ENCODE results near the gene NPIPB6. TPM values are rescaled to one million over a fixed set of nuclear protein-coding genes. Genes with fewer than 3 reads are reported as not detected.

The NPIPB6 gene
- total and polyA plus RNA-seq, 2 experiments from 2014 or later: 1.5 to 1.8 TPM

DNA sequence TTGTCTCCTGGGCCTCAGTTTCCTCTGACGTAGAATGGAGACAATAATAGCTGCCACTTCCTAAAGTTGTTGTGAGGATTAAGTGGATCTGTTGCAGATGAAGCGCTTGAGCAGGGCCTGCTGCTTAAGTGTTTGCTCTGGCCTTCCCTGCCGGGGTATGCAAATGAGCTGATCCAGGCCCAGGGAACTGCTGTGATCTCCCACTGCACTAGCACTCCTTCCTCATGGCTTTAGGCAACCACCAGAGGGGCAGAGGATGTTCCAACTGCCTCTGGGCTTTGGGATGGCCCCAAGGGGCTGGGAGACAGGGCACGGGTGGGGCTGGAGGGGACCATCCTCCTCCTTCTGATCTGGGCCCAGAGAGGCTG is 64.8 kb downstream of the NPIPB6 start (continued):
- TF ChIP-seq EZH2 (IDR thresholded peaks at IDR 0.05; ENCODE audit: low read depth, unreplicated experiment) (no peak), CREB1 (CRISPR knock-in tag; IDR thresholded peaks at IDR 0.05; ENCODE audit: low read depth) (no peak)

- ATAC-seq (peak; percentile 9), DNase-seq (ENCODE audit: low spot score) (peak; percentile 27)
- peaks cover 19% of the 10 kb centered on the region for H3K27me3 Mint-ChIP-seq (ENCODE audit: insufficient read depth, low read depth, poor library complexity)
- peaks cover 7% of the 10 kb centered on the region; the same call in 1 of the 2 replicates for H3K36me3 ChIP-seq (ENCODE audit: insufficient read depth)
- H3K4me3 Mint-ChIP-seq: peak overlapping the region; percentile 24; the same call in 1 of the 3 replicates
- H4K20me1 ChIP-seq (replicated peaks; ENCODE audit: insufficient read depth): peaks cover 53% of the 10 kb centered on the region
- H3K36me3 Mint-ChIP-seq (ENCODE audit: low read depth): peaks cover 49% of the 10 kb centered on the region
- 0 out of 2 replicates have a peak, but pooled peaks cover 13% of the 10 kb centered on the region for H3F3A ChIP-seq (replicated peaks; ENCODE audit: low read depth)
- H3K4me2 ChIP-seq: peak overlapping the region; percentile 55; the same call in 1 of the 2 replicates
- H3K4me3 ChIP-seq: no peak overlapping the region
- no peaks in the 10 kb centered on the region for H3K27me3 ChIP-seq (ENCODE audit: insufficient read depth)
- no peaks in the 10 kb centered on the region for H3K9me3 Mint-ChIP-seq
- H3K79me2 ChIP-seq (replicated peaks; ENCODE audit: insufficient read depth): peaks cover 94% of the 10 kb centered on the region
- peaks cover 17% of the 10 kb centered on the region for H3K4me1 ChIP-seq (ENCODE audit: insufficient read depth)
- peaks cover 46% of the 10 kb centered on the region for H3K4me1 Mint-ChIP-seq
- no peak for TF ChIP-seq STAT1 (IDR thresholded peaks at IDR 0.05; ENCODE audit: unreplicated experiment)
- no peak for TF ChIP-seq JUNB (IDR thresholded peaks at IDR 0.05; ENCODE audit: unreplicated experiment)
- TF ChIP-seq, protein P1, sequence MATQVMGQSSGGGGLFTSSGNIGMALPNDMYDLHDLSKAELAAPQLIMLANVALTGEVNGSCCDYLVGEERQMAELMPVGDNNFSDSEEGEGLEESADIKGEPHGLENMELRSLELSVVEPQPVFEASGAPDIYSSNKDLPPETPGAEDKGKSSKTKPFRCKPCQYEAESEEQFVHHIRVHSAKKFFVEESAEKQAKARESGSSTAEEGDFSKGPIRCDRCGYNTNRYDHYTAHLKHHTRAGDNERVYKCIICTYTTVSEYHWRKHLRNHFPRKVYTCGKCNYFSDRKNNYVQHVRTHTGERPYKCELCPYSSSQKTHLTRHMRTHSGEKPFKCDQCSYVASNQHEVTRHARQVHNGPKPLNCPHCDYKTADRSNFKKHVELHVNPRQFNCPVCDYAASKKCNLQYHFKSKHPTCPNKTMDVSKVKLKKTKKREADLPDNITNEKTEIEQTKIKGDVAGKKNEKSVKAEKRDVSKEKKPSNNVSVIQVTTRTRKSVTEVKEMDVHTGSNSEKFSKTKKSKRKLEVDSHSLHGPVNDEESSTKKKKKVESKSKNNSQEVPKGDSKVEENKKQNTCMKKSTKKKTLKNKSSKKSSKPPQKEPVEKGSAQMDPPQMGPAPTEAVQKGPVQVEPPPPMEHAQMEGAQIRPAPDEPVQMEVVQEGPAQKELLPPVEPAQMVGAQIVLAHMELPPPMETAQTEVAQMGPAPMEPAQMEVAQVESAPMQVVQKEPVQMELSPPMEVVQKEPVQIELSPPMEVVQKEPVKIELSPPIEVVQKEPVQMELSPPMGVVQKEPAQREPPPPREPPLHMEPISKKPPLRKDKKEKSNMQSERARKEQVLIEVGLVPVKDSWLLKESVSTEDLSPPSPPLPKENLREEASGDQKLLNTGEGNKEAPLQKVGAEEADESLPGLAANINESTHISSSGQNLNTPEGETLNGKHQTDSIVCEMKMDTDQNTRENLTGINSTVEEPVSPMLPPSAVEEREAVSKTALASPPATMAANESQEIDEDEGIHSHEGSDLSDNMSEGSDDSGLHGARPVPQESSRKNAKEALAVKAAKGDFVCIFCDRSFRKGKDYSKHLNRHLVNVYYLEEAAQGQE (IDR thresholded peaks at IDR 0.05; ENCODE audit: unreplicated experiment): peak; percentile 65
- peak overlapping the region; percentile 69; the same call in 1 of the 2 replicates for H3K27ac ChIP-seq (ENCODE audit: low read depth)
- peak overlapping the region; percentile 61; the same call in 1 of the 2 replicates for H3K27ac Mint-ChIP-seq
- H3K9me2 ChIP-seq (ENCODE audit: insufficient read depth): no peaks in the 10 kb centered on the region
- H2AFZ ChIP-seq: no peak overlapping the region
Observed at GRCh38 chr16:28297784-28298510, 65.4 kb downstream of the NPIPB6 start.

- no peak for DNase-seq (ENCODE audit: low spot score)
- peaks cover 94% of the 10 kb centered on the region for H3K79me2 ChIP-seq (replicated peaks; ENCODE audit: insufficient read depth)
- Mint-ChIP-seq H3K4me3 (no peak overlapping the region), H3K36me3 (ENCODE audit: low read depth) (peaks cover 44% of the 10 kb centered on the region), H3K9me3 (no peaks in the 10 kb centered on the region), H3K27ac (no peak overlapping the region), H3K27me3 (ENCODE audit: insufficient read depth, low read depth, poor library complexity) (peaks cover 22% of the 10 kb centered on the region), H3K4me1 (peaks cover 46% of the 10 kb centered on the region)
- H2AFZ ChIP-seq: no peak overlapping the region
- no peaks in the 10 kb centered on the region for H3K9me2 ChIP-seq (ENCODE audit: insufficient read depth)
- no peaks in the 10 kb centered on the region for H3K27me3 ChIP-seq (ENCODE audit: insufficient read depth)
- peak overlapping the region; percentile 69; the same call in 1 of the 2 replicates for H3K27ac ChIP-seq (ENCODE audit: low read depth)
- no peak for ATAC-seq
- H3F3A ChIP-seq (replicated peaks; ENCODE audit: low read depth): 0 out of 2 replicates have a peak, but pooled peaks cover 13% of the 10 kb centered on the region
- H3K4me3 ChIP-seq: no peak overlapping the region
- peaks cover 17% of the 10 kb centered on the region for H3K4me1 ChIP-seq (ENCODE audit: insufficient read depth)
- H3K36me3 ChIP-seq (ENCODE audit: insufficient read depth): peaks cover 7% of the 10 kb centered on the region; the same call in 1 of the 2 replicates
- H4K20me1 ChIP-seq (replicated peaks; ENCODE audit: insufficient read depth): peaks cover 48% of the 10 kb centered on the region
- 0 out of 2 replicates have a peak overlapping the region, but pooled peaks have one; percentile 55 for H3K4me2 ChIP-seq
- TF ChIP-seq, protein P2, sequence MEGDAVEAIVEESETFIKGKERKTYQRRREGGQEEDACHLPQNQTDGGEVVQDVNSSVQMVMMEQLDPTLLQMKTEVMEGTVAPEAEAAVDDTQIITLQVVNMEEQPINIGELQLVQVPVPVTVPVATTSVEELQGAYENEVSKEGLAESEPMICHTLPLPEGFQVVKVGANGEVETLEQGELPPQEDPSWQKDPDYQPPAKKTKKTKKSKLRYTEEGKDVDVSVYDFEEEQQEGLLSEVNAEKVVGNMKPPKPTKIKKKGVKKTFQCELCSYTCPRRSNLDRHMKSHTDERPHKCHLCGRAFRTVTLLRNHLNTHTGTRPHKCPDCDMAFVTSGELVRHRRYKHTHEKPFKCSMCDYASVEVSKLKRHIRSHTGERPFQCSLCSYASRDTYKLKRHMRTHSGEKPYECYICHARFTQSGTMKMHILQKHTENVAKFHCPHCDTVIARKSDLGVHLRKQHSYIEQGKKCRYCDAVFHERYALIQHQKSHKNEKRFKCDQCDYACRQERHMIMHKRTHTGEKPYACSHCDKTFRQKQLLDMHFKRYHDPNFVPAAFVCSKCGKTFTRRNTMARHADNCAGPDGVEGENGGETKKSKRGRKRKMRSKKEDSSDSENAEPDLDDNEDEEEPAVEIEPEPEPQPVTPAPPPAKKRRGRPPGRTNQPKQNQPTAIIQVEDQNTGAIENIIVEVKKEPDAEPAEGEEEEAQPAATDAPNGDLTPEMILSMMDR (conservative IDR thresholded peaks at IDR 0.05; ENCODE audit: low read depth in 2 of 2): no peak
- TF ChIP-seq ZNF114 (CRISPR knock-in tag; IDR thresholded peaks at IDR 0.05): no peak
- no peak for TF ChIP-seq STAT1 (IDR thresholded peaks at IDR 0.05; ENCODE audit: unreplicated experiment)
Observed at GRCh38 chr16:28297308-28297707, 66.0 kb downstream of the NPIPB6 start.
